GM18870 (cell line): ENCODE data around the gene LSMEM2.
A peak's percentile ranks its signal among the peaks of the same experiment; 100 is the strongest.
"Not testable (repeated sequence)": the region's sequence is repeated elsewhere in the genome, so short reads cannot be mapped to it uniquely, and the experiment has no call there.

Experiments used
- ATAC-seq: cut with Tn5 transposase; IDR thresholded peaks from one replicate; pipeline ENCODE4 v1.9.1; 2021; ENCODE audit warnings: moderate library complexity; ENCODE audit not compliant: unreplicated experiment

LSMEM2 gene

DNA sequence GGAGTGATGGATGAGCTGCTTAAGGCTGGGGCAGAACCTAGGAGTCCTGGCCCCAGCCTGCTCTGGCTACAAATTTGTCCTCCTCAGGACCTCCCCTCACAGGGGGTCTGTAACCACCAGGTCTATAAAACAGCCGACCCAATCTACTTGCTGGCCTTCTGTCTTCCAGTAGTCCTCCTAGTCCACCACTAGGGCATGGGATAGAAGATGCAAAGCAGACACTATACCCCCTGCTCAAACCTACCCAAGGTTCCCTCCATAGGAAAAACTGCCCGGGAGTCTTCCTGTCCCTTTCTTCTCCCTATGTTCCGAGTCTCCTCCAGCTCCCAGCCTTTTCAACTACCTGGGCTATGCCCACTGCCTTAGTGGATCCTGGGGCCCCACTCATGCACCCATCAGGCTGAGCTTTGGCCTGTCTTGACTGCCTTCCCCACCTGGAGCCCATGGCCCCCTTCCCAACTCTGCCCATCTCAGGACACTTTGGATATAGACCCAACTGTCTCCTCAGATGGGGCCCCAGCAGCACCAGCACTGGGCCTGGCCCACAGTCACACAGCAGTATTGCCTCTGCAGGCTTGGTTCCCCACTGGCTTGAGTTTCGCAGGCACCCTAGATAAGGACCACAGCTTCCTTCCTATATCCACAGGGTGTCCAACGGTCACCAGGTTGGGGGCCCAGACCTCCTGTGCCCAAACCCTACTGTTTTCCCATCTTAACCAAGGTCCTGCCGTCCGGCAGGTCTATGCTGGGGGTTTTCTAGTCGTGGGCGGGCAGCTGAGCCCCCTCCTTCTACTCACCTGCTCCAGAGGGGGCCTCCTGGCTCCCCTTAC, 19.2 kb downstream of the LSMEM2 start:
- ATAC-seq: no peak

DNA sequence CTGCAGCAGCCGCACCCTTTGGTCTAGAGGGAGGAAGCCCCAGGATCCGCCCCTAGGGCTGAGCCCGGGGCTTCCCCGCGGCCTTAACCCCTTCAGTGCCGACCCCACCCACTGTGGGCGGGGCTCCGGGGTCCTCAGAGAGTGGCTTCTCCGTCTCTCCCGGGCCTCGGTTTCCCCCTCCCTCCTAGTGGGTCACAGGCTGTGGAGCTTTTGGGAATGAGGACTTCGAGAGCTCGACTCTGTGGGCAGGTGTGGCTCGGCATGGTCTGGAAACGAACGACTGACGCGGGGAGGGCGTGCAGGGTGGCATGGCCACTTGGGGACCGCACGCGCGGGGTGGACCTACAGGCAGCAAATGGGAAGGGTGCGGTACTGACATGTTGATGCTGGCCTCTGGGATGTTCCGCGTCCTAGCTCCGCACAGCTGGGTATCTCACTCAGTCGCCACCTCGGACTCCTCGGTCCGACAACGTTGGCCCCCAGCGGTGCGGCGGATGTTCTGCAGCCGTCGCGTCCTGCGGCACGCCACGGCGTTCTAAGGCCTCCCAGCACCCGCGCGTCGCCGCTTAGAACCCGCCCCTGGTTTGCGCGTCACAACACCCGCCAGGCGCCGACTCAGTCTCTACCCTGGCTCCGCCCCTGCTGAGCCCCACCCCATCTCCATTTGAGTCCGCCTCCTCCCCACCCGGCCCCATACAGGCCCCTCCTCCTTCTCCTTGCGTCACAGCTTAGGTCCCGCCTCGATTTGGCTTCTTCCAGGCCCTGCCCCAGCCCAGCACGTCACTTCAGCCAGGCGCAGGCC, 20.1 kb downstream of the LSMEM2 start, which contains the start of the genes HYAL3 and NAA80:
HYAL3 (minus strand) TSS at position 570 of the 802 bp plus-strand sequence. CDS start 3,803 bp downstream, outside the sequence.
NAA80 (minus strand) TSS at position 570 of the 802 bp plus-strand sequence. CDS start 1,942 bp downstream, outside the sequence.
- ATAC-seq: peak; percentile 63

DNA sequence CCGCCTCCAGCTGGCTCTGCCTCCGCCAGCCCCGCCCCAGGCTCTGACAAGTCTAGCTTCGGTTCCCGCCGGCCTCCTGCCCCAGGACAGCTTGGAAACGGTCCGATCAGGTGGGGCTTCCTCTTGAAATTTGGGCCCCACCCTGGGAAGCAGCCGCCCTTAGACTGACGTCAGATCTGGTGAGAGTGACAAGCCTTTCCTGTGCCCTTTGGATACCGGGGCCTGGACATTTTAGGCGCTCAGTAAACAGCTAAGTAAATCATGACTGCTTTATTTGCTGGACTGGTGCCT, 20.7 kb downstream of the LSMEM2 start:
- ATAC-seq: no peak

DNA sequence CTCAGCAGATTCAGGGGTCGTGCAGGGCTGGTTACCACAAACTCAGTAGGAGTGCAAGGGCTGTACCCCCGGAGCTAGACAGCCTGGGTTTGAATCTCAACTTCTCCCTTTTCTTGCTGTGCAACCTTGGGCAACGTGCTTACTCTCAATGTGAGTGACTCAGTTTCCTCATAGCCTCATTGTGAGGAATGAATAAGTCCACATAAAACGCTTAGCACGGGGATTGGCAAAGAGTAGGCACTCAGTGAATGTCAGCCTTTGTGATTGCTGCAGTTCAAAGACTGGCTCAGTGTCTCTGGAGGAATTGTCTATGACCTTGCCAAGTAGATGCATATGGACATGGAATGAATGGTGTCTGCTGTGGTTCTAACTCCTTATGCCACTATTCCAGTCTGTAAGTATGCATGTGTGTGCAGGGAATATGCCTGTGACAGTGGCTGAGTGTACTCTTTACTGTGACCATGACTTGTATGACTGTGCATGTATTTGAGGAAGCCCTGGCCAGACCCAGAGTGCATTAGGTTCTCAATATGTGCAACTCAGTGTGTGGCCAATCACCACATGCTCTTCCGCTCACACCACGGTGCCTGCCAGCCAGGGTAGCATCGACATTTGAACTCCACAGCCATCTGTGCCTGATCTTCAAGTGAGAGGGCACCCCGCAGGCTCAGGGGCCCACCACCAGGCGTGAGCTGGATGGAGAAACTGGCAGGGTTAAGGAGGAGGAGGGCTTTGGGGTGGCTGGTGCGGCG, 21.2 kb downstream of the LSMEM2 start:
- ATAC-seq: no peak

DNA sequence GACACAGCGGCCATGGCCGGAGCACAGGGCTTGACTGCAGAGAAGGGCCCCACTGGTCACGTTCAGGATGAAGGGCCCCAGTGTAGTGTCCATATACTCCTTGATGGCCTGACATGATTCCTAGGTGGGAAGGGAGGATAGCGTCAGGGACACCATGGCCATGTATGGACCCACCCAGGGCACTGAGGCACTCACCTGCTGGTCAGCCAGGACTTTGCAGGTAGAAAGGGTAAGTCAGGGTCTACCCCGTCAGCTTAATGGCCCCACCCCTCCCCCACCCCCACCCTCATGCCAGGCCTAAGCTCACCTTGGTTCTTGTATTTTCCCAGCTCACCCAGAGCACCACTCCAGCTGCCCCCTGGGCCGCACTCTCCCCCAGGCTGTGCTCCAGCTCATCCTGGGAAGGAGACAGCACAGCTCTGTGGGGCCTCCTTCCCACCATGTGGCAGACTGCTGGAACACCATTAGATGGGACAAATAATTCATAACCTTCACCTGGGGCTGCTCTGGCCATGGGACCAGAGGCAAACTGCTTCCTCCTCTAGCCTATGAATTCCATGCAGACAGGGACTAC, 21.9 kb downstream of the LSMEM2 start:
- no peak for ATAC-seq

DNA sequence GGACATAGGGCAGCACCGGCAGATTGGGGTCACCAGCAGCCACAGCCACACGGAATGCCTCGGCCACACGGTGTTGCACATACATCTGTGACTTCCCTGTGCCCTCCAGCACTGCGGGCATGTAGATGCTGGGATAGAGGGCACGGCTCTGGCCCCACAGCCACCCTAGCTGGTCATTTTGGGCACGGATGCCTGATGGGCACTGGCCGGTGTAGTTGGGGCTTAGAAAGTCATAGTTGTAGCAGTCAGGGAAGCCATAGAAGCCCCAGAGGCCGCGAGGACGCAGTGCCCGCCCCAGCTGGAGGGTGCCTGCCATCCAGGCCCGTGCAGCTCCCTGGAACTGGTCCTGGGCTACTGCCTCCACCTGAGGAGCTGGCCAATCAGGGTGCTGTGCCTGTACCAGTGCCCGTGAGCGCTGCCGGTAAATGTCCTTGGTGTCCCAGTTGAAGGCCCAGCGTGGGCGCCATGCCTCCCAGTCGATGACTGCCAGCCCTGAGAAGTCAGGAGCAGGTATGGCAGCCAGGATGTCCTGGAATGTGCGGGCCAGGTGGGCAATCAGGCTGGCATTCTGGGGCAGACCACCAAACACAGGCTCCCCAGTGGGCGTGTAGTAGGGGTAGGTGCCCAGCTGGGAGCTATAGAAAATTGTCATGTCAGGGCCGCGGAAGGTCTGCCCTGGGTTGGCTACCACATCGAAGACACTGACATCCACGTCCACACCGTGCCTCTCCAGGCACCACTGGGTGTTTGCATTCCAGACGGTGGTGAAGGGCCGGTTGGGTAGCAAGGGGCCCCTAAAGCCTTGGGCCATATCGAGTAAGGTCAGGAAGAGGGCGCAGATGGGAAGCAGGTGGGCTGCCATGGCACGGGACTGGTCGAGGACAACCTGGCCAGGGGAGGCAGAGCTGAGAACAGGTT, 23.5 kb downstream of the LSMEM2 start:
- no peak for ATAC-seq

DNA sequence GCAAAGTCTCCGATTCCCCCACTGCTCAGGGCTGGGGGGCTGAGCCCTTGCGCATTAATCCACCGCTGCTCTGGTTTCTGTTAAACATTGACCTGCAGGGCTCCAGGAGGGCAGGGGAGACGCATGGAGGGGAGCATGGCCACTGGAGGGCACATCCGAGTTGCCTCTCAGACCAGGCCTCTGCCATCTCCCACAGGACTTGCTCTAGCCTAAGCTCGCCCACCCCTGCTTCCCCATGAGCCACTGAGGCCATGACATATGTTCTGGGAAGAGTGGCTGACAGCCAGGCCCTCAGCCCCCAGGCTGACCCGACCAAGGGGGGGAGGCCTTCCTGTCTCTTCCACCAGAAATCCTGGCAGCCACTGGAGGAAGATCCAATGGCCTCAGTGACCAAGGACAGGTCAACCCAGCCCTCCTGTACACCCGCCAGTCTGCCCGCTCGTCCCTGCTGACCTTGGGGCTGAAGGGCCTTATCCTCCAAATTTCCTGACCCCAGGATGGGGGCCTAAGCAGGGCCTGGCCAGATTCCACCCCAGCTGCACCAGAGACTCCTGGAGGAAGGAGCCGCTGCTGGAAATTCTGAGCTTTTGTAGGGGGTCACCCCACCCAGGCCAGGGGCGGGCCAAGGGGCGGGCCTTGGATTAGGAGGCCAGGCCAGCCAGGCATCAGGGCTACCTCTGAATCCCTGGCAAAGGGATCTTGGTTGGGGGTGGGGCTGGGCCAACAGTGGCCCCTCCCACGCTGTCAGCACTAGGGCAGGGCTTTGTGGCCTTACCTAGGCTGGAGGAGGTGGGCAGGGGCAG, 24.3 kb downstream of the LSMEM2 start, which contains the start of gene HYAL1:
HYAL1 (minus strand) TSS at position 562 of the 803 bp plus-strand sequence. CDS start 618 bp downstream, outside the sequence.
- no peak for ATAC-seq

DNA sequence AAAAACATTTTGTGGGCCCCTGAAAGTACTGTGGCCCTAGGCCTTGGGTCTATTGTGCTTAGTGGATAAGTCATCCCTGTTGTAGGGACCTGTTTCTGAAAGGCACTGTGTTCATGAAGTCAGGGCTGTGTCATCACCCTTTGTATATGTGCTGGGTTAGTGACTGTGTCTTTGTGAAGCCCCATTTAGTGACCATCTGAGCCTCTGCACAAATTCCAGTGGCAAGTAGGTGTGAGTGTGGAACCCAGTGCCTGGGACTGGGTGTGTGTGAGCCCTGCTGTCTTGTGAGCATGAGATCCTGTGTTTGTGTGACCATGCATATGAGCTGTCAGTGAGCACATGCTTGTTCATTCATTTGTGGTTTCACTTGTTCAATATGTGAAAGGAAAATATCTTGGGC, 25.7 kb downstream of the LSMEM2 start:
- ATAC-seq: no peak

DNA sequence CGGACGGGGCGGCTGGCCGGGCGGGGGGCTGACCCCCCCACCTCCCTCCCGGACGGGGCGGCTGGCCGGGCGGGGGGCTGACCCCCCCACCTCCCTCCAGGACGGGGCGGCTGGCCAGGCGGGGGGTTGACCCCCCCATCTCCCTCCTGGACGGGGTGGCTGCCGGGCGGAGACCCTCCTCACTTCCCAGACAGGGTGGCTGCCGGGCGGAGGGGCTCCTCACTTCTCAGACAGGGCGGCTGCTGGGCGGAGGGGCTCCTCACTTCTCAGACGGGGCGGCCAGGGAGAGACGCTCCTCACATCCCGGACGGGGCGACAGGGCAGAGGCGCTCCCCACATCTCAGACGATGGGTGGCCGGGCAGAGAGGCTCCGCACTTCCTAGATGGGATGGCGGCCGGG, 33.2 kb downstream of the LSMEM2 start:
- ATAC-seq: not testable (repeated sequence)

DNA sequence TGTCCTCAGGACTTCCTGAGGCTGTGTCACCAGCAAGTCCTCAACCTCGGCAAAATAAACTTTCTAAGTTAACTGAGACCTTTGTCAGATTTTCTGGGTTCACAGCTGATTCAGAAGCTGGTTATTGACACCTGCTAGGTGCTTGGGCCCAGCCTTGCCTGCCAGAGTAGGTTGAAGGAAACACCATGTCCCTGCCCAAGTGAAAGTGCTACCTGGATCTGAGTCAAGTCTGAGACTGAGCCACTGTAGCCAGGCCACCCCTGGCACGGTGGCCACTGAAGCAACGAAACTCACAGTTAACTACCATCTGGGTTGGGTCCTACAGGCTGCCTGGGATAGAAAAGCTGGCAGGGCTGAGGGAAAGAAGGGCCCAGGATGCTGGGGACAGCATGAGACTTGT, 35.5 kb downstream of the LSMEM2 start:
- ATAC-seq: no peak

DNA sequence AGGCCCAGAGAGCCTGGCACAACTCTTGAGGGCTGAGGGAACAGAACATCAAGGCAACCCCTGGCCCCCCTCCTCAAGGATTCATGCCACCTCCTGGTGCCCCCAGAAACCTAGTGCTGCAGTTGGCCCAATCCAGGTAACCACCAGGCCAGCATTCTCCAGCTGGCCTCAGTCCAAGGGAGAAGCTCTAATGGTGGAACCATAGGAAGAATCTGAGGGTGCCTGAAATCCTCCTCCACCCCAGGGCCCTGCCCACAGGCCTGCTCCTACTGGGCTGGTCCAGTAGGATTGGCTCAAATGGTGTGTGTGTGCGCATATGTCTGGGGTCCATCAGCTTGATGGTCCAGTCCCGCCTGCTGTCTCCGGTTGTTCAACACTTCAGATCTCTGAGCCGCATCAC, 35.9 kb downstream of the LSMEM2 start:
- no peak for ATAC-seq

DNA sequence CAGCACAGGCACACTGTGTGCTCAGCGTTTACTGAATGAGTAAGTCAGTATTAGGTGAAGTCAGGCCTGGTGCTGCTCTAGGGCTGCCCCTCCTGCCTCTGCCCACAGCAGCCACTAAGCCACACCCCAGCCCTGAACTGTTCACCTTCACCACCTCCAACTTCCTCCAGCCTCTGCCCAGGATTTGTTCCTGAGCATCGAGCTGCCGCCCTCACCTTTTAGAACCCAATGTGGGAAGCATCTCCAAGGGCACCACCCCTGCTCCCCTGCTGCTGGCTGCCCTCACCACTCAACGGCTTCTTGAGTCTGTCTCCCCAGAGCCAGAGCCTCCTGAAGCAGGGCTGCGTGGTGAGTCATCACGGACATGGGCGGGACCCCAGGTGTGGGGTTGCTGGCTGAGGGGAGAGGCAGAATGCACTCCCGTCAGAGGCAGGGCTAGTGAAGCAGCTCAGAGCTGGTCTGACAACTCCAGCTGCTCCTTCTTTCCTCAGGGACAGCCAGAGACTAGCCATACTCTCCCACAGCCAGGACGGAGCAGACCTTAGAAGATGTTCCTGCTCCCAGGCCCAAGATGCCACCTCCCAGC, 37.9 kb downstream of the LSMEM2 start:
- ATAC-seq: no peak

DNA sequence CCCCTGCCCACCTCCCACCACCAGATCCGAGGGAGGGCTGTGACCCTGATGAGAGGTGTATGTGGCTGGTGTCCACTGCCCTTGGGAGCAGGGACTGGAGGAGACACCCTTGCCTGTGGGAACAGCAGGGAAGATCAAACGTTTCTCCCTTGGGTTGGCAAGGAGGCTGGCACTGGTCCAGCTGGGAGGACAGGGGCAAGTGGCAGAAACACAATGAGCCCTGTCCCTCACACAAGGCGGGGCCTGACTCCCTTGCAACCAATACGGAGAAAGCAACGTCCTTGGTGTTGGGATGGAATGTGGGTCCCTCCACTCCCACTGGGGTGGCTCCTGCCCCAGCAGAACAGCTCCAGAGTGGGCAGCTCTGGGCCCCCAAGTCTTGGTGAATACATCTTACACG, 38.4 kb downstream of the LSMEM2 start:
- ATAC-seq: no peak

DNA sequence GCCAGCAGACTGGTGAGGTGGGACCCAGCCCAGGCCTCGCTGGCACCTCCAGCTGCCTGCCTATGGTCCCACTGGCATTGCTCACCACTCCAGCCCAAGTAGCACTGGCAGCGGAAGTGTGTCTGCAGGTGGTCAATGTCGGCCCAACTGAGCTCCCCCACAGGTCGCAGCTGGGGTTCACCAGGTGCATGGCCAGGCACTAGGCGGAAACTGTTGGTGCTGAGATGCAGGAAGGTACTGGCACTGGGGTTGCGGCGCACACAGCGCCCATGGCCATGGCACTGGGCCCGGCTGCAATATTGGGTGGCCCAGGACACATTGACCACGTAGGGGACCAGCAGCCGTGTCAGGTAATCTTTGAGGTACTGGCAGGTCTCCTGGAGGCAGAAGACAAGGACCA, 39.3 kb downstream of the LSMEM2 start:
- no peak for ATAC-seq

DNA sequence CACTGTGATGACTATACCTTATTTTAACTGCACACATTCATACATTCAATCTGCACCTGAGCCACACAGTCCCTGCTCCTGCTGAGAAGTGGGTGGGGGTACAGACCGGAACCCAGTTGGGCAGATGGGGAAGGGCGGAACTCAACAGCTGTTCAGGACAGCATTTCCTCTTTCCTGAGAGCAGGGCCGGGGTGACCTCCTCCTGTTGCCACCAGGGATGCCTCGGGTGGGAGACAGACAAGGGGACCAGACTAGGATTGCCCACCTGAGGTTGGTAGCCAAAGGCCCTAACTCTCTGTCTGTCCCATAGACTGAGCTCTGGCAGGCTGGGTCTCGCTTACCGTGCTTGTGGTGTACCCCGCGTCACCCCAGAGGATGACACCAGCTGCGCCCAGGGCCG, 39.7 kb downstream of the LSMEM2 start:
- no peak for ATAC-seq

DNA sequence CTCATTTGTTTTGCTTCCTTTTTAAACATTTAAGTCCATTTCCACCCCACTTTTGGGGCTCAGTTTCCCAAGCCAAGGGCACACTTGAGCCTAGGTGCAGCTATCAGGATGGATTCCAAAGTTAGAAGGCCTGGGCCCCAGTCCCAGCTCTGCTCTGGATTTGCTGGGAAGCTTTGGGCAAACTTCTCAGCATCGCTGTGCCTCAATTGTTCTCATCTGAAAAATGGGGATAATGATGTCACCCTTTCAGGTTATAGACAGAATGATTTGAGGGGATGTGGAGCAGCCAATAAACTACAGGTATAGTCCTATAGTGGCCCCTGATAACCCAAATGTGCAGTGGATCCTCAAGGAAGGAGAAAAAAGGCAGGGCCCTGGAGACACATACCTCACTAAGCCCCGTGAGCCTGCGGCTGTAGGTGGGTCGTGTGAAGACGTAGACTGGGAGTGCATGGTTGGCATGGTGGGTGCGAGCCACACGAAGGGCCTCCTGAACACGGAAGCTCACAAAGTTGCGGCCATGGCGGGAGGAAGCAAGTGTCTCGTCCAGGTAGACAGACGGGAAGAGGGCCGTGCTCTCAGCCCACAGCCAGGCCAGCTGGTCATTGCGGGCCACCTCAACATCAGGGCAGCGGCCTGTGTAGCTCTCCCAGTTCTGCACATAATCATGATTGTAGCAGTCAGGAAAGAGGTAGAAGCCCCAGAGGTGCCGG, 40.5 kb downstream of the LSMEM2 start:
- no peak for ATAC-seq

DNA sequence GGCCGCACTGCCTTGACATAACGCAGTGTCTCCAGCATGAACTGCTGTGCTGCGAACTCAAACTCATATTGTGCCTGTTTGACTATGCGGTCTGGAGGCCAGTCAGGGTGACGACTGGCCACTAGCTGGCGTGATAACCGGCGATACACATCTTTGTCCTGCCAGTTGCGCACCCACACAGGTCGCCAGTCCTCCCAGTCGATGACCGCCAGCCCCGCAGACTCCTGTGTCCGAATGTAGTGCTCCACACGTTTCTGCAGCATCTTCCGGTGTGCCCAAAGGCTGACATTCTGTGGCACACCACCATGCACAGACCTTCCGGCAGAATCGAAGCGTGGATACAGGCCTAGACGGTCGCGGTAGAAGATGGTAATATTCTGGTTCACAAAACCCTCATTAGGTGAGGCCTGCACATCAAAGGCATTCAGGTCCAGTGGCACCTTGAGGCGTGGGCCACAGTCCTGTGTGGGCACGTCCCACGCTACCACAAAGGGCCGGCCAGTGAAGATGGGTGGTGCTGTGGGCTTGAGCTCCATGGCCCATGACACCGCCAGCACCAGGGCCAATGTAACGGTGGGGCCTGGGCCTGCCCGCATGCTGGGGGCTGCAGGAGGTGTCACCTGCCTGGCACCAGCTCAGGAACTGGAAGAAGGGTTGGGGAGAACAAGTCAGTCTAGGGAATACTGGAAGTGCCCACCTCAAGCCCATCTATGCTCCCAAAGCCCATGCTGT, 41.2 kb downstream of the LSMEM2 start:
- ATAC-seq: no peak
